Measurements from ENCODE around the gene TRIP11.

TRIP11 gene

GRCh38 chr14:92041203-92041602, 1.3 kb upstream of the TRIP11 start:
- peaks cover 32% of the 10 kb centered on the region for H3K4me1 ChIP-seq (ENCODE audit: insufficient read depth, low read length, severe bottlenecking)
- no peaks in the 10 kb centered on the region for H3K9me3 ChIP-seq (ENCODE audit: low read length)
- peaks cover 40% of the 10 kb centered on the region for H3K79me2 ChIP-seq (ENCODE audit: insufficient read depth, low read length)
- H2AFZ ChIP-seq (ENCODE audit: low read length): no peak overlapping the region
- H3K27me3 ChIP-seq (ENCODE audit: insufficient read depth, low read length): no peaks in the 10 kb centered on the region
- peak overlapping the region; percentile 78 for H3K4me2 ChIP-seq (ENCODE audit: low read length)
- no peaks in the 10 kb centered on the region for H3K9me2 ChIP-seq (ENCODE audit: low read depth, low read length)
- H4K20me1 ChIP-seq (ENCODE audit: insufficient read depth, low read length): no peaks in the 10 kb centered on the region
- no peak for TF ChIP-seq CTCF (IDR thresholded peaks at IDR 0.05; ENCODE audit: low read length)
- TF ChIP-seq EZH2 (IDR thresholded peaks at IDR 0.05; ENCODE audit: borderline replicate concordance, low read length): no peak
- peak overlapping the region; percentile 88 for H3K4me3 ChIP-seq (ENCODE audit: low read depth, low read length, poor library complexity, severe bottlenecking)
- peaks cover 8% of the 10 kb centered on the region; the same call in 1 of the 2 replicates for H3K36me3 ChIP-seq (ENCODE audit: insufficient read depth, low read length)
- H3K27ac ChIP-seq (ENCODE audit: low read depth, low read length, poor library complexity, severe bottlenecking): no peak overlapping the region
- H3F3A ChIP-seq (ENCODE audit: insufficient read depth, low read length): no peaks in the 10 kb centered on the region
- H3K9ac ChIP-seq (ENCODE audit: low read length): peak overlapping the region; percentile 97

DNA sequence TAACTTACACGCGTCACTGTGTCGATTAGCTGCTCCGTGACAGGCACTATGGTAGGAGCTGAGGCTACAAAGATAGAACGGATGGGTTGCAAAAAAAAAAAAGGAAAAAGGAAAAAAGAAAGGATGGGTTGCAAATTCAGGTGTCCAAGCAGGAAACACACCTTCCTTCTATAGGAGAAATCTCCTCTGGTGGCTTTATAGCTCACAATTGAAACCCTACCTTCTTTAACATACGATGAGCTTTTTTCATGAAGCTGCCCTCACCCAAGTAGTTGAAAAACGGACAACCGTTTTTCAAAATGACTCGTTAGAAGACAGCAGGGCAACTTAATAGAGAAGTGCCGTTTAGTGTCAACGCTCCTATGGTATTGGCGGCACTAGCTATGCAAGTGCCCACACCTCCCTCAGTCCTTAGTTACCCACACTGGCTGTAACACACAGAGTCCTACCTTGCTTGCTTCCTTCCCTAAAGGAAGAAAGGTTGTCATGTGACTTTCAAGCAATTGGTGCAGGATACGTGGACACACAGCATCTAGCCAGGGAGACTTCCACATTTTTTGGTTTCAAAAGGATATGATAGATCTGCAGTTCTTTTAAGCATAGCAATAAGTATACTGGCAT, 682 bp upstream of the TRIP11 start:
- Histone ChIP-seq H3K9me2 (ENCODE audit: low read depth, low read length) (no peaks in the 10 kb centered on the region), H3K9ac (ENCODE audit: low read length) (peak overlapping the region; percentile 97), H3K27me3 (ENCODE audit: insufficient read depth, low read length) (no peaks in the 10 kb centered on the region), H3K4me2 (ENCODE audit: low read length) (peak overlapping the region; percentile 78), H3F3A (ENCODE audit: insufficient read depth, low read length) (no peaks in the 10 kb centered on the region), H3K79me2 (ENCODE audit: insufficient read depth, low read length) (peaks cover 47% of the 10 kb centered on the region), H3K4me1 (ENCODE audit: insufficient read depth, low read length, severe bottlenecking) (peaks cover 32% of the 10 kb centered on the region), H3K27ac (ENCODE audit: low read depth, low read length, poor library complexity, severe bottlenecking) (peak overlapping the region; percentile 75), H2AFZ (ENCODE audit: low read length) (0 out of 2 replicates have a peak overlapping the region, but pooled peaks have one; percentile 36), H4K20me1 (ENCODE audit: insufficient read depth, low read length) (no peaks in the 10 kb centered on the region), H3K9me3 (ENCODE audit: low read length) (no peaks in the 10 kb centered on the region), H3K36me3 (ENCODE audit: insufficient read depth, low read length) (peaks cover 8% of the 10 kb centered on the region; the same call in 1 of the 2 replicates), H3K4me3 (ENCODE audit: low read depth, low read length, poor library complexity, severe bottlenecking) (peak overlapping the region; percentile 88)
- no peak for TF ChIP-seq CTCF (IDR thresholded peaks at IDR 0.05; ENCODE audit: low read length)
- no peak for TF ChIP-seq EZH2 (IDR thresholded peaks at IDR 0.05; ENCODE audit: borderline replicate concordance, low read length)

DNA sequence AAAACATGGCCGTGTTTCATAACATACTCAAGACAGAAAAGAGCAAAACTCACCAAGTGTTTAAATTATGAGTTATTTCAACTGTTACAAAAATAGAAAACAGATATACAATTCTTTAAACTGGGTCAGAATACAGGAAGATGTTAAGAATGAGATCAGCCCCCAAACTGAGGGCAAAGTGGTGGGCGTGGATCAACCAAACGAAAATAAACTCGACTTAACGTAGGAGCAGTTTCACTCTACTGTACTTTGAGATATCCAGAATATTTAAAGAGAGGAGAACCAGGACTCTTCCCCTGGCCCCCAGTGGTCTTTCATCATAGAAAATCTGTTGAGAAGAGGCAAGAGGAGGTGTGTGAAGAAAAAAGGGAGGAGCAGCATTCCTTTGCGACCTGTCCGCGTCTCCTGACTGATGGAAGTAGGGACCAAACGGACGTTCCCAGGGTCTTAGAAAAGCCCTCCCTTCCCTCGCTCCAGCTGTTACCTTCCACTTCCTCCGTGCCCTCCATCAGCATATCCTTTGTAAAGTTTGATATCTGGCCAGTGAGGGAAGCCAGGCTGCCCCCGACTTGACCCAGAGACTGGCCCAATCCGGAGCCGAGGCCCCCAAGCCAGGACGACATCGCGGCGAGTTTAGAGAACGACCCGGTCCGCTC, 668 bp downstream of the TRIP11 start:
- no peaks in the 10 kb centered on the region for H4K20me1 ChIP-seq (ENCODE audit: insufficient read depth, low read length)
- H2AFZ ChIP-seq (ENCODE audit: low read length): peak overlapping the region; percentile 39; the same call in 1 of the 2 replicates
- H3K27ac ChIP-seq (ENCODE audit: low read depth, low read length, poor library complexity, severe bottlenecking): peak overlapping the region; percentile 75
- H3K4me2 ChIP-seq (ENCODE audit: low read length): peak overlapping the region; percentile 78
- H3K9ac ChIP-seq (ENCODE audit: low read length): peak overlapping the region; percentile 97
- peaks cover 11% of the 10 kb centered on the region; the same call in 1 of the 2 replicates for H3K36me3 ChIP-seq (ENCODE audit: insufficient read depth, low read length)
- H3F3A ChIP-seq (ENCODE audit: insufficient read depth, low read length): no peaks in the 10 kb centered on the region
- no peaks in the 10 kb centered on the region for H3K27me3 ChIP-seq (ENCODE audit: insufficient read depth, low read length)
- H3K9me2 ChIP-seq (ENCODE audit: low read depth, low read length): no peaks in the 10 kb centered on the region
- TF ChIP-seq EZH2 (IDR thresholded peaks at IDR 0.05; ENCODE audit: borderline replicate concordance, low read length): no peak
- TF ChIP-seq CTCF (IDR thresholded peaks at IDR 0.05; ENCODE audit: low read length): no peak
- no peaks in the 10 kb centered on the region for H3K9me3 ChIP-seq (ENCODE audit: low read length)
- peaks cover 37% of the 10 kb centered on the region for H3K4me1 ChIP-seq (ENCODE audit: insufficient read depth, low read length, severe bottlenecking)
- H3K4me3 ChIP-seq (ENCODE audit: low read depth, low read length, poor library complexity, severe bottlenecking): peak overlapping the region; percentile 88
- H3K79me2 ChIP-seq (ENCODE audit: insufficient read depth, low read length): peaks cover 51% of the 10 kb centered on the region
